Activated T-helper 1 cell treated with anti-CD3 and anti-CD28 coated beads, Interleukin-2, amount 50 U/mL, for 16 hours (primary cell): Measurements from ENCODE around the gene PPM1E.
A peak's percentile ranks its signal among the peaks of the same experiment; 100 is the strongest.

ENCODE experiments used
- DNase-seq, 2 donors: peaks; one replicate each; pipeline ENCODE4 v3.0.0-alpha.2; 2020; ENCODE audit warnings: low read depth in 1 of 2, low spot score in 1 of 2

PPM1E gene

GRCh38 chr17:58993311-58993710, 237.7 kb downstream of the PPM1E start:
- DNase-seq: no peak

- no peak for DNase-seq
These were observed 239.7 kb downstream of the PPM1E start for GRCh38 chr17:58995247-58995940.

- no peak for DNase-seq
These were observed 241.3 kb downstream of the PPM1E start for GRCh38 chr17:58996968-58997367.

- no peak for DNase-seq
These were observed 242.3 kb downstream of the PPM1E start for GRCh38 chr17:58997756-58998553.

DNA sequence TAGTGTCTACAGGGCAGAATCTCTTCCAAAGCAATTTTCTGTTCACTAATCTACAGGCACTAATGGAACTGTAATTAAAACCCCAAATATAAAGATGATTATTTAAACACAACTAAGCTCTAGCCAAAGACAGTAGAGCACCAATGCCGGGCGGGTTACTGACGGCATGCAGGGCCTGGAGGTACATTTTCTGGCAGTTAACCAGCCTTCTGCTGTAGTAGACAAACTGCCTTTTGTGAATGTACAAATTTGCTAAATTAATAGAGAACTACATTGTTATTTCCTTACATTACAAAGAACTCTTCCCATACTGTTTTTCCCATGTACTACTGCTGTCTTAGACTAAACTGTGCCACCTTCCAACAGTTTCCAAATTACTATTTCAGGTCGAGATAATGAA, 243.2 kb downstream of the PPM1E start:
- DNase-seq: no peak

GRCh38 chr17:58999500-58999899, 243.8 kb downstream of the PPM1E start:
- no peak for DNase-seq

DNA sequence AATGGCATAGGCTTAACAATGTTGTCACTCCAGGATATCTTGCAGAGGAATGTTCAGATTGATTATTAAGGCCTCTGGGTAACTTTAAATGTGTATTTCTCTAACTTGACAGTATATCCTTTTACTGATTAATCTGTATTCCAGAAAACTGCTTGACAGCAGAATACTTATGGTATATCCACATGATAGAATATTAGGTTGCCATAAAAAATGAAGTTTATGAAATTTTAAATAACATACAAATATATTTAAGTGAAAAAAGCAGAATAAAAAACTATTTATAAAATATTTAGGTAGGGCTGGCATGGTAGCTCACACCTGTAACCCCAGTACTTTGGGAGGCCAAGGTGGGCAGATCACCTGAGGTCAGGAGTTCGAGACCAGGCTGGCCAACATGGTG, 244.4 kb downstream of the PPM1E start:
- DNase-seq: no peak

DNA sequence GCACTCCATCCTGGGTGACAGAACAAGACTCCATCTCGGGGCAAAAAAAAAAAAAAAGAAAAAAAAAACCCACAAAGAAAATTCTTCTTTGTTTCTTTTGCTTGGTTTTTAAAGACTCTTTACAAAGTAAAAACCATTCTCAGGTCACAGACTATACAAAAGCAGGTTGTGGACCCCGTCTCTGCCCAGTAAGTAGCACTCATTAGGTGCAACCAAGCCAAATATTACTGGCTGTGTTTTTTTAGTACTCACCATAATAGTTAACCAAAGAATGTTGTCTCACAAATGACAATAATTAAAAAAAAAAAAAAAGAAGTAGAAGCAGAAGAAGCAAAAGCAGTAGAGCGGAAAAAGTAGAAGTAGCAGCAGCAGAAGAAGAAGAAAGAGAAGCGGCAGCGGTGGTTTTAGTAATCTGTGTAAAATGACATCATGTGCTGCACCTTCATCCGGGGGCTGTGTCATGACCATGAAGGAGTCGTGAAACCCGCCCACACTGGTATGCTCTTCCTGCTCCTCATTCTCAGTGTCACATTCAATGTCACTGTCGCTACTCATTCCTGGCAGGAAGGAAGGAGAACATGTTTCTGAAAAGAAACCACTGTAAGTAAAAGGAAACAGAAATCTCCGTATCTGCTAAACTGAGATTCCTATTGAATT, 245.6 kb downstream of the PPM1E start:
- DNase-seq: peak; percentile 37 to 49

GRCh38 chr17:59002126-59002525, 246.5 kb downstream of the PPM1E start:
- DNase-seq: no peak

DNA sequence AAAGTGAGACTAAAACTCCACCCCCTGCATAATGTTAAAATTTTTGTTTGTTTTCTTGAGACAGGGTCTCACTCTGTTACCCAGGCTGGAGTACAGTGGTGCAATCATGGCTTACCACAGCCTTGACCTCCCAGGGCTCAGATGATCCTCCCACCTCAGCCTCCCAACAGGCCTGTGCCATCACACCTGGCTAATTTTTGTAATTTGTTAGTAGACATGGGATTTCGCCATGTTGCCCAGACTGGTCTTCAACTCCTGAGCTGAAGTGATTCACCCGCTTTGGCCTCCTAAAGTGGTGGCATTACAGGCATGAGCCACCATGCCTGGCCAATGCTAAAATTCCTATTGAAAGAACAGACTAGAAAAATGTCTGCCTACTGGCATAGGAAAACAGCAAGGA, 247.2 kb downstream of the PPM1E start:
- no peak for DNase-seq

- DNase-seq: no peak
These were observed 248.2 kb downstream of the PPM1E start for GRCh38 chr17:59003860-59004259.

DNA sequence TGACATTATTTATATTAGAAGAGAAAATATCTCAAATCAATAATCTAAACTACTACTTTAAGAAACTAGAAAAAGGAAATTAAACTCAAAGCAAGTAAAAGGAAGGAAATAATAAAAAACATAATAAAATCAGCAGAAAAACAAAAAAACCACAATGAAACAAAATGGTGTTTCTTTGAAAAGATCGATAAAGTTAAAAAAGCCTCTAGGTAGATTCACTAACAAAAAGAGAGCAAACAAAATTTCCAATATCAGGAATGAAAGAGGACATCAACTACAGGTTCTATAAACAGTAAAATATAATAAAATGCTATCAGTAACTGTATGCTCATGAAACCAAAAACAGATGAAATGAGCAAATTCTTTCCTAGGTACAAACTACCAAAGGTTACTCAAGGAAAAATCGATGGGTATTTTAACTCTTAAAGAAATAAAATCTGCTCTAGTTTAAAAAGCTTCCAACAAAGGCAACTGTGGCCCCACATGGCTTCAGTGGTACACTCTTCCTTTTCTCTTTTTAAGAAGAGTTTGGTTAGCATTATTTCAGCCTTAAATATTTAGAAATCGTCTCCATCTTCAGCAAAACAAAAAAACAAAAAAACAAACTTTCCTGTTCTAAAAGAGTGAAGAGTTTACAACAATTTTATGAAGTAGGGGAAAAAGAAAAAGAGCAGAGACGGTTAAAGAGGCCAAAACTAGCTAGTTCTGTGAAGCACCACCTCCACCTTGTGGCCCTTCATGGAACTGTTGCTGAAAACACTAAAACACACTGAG, 248.9 kb downstream of the PPM1E start:
- peak; percentile 15 to 44 for DNase-seq

- DNase-seq: no peak
These were observed 252.3 kb downstream of the PPM1E start for GRCh38 chr17:59007995-59008394.

GRCh38 chr17:59008737-59009136, 253.1 kb downstream of the PPM1E start:
- no peak for DNase-seq

GRCh38 chr17:59010026-59010425, 254.4 kb downstream of the PPM1E start:
- DNase-seq: no peak

DNA sequence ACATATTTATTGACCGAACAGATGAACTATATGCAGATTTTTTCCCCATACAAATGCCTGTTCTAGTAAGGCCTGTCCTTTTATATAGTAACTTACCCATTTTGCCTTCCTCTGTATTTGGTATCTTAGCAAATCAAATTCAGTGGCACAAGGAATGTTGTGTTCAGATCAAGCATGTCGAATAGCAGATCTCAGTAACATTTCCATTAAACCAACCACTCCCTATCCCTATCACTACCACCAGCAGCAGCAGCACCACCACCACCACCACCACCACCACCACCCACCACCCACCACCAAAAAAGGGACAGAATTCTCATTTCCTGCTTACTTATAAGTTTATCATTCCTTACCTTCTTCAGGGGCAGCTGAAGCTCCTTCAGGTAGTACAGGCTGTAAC, 256.3 kb downstream of the PPM1E start:
- DNase-seq: no peak

DNA sequence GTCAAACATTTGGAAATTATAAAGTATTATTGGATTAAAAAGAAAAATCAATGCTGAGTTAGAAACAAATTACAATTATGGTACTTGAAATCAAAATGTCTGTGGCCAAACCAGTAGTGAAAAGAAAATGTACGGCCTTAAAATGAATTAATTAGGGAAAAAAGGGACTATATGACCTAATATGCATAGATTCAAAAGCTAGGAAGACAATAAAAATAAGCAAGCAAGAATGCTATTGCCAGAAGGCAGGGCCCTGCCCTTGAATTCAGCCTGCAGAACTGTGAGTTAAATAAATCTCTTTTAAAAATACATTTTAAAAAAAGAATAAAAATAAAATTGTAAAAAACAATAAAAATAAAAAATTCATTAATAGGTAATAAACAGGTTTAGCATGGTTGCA, 262.4 kb downstream of the PPM1E start:
- DNase-seq: no peak

- DNase-seq: no peak
These were observed 269.3 kb downstream of the PPM1E start for GRCh38 chr17:59024916-59025315.

- DNase-seq: no peak
These were observed 270.7 kb downstream of the PPM1E start for GRCh38 chr17:59026176-59026939.

DNA sequence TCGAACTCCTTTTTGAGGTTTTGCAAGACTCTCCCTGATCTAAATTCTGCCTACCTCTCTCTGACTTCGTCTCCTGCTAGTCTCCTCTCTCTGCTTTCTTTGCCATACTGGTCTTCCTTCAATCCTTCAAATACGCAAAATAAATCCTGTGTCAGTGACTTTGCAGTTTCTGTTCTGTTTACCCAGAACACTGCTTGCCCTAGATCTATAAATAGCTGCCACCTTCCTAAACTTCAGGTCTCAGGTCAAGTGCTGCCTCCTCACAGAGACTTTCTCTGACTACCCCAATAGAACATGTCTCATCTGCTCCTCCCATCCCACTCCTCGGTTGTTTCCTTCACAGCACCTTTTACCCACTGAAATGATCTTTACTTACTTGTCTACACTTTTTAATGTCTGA, 272.1 kb downstream of the PPM1E start:
- DNase-seq: no peak

- no peak for DNase-seq
These were observed 272.7 kb downstream of the PPM1E start for GRCh38 chr17:59028328-59028727.
